ENCODE measurements around the gene GPR68. TPM values are rescaled to one million over a fixed set of nuclear protein-coding genes. Genes with fewer than 3 reads are reported as not detected.

GPR68 gene
- total and polyA plus RNA-seq, 3 experiments from 2014 or later = 14.2 to 22.7 (median 15.4) TPM

GRCh38 chr14:91288876-91289275 lies 44.4 kb upstream of the GPR68 start:
- Histone ChIP-seq H3K9me3 (ENCODE audit: low read length) (no peaks in the 10 kb centered on the region), H3K27ac (ENCODE audit: low read depth, low read length) (no peak overlapping the region), H3K36me3 (ENCODE audit: insufficient read depth, low read length) (peaks cover 90% of the 10 kb centered on the region), H3K4me1 (ENCODE audit: insufficient read depth, low read length) (no peaks in the 10 kb centered on the region), H3K27me3 (ENCODE audit: insufficient read depth, low read length, poor library complexity, severe bottlenecking) (no peaks in the 10 kb centered on the region), H3K4me3 (ENCODE audit: low read length) (no peak overlapping the region)
- Mint-ChIP-seq H3K27ac (peak overlapping the region in 2 of 8 donors; percentile 33 to 81), H3K27me3 (peaks cover 0 to 4% of the 10 kb centered on the region in 2 donors), H3K36me3 (peaks cover 23 to 97% (median 27%) of the 10 kb centered on the region in 3 donors), H3K9me3 (no peaks in the 10 kb centered on the region), H3K4me3 (peak overlapping the region in 2 of 7 donors; percentile 31 to 73), H3K4me1 (peaks cover 11 to 16% (median 12%) of the 10 kb centered on the region in 3 donors)
- ChIA-PET CTCF (interaction anchor here (0.9 to 10.1 kb wide), 7 partner anchors 9 to 165 kb away, joined by 3 to 199 read pairs (median 5); no protein-coding TSS in a partner anchor), POLR2A (interaction anchor here (0.6 to 1.6 kb wide), 2 partner anchors 102 to 111 kb away, joined by 3 to 5 read pairs; no protein-coding TSS in a partner anchor)
- no peak for DNase-seq

GRCh38 chr14:91286530-91286937 lies 42.0 kb upstream of the GPR68 start:
- Histone ChIP-seq H3K36me3 (ENCODE audit: insufficient read depth, low read length) (peaks cover 89% of the 10 kb centered on the region), H3K4me1 (ENCODE audit: insufficient read depth, low read length) (no peaks in the 10 kb centered on the region), H3K4me3 (ENCODE audit: low read length) (no peak overlapping the region), H3K27ac (ENCODE audit: low read depth, low read length) (no peak overlapping the region), H3K27me3 (ENCODE audit: insufficient read depth, low read length, poor library complexity, severe bottlenecking) (no peaks in the 10 kb centered on the region), H3K9me3 (ENCODE audit: low read length) (no peaks in the 10 kb centered on the region)
- H3K27me3 Mint-ChIP-seq = peaks cover 0 to 2% of the 10 kb centered on the region in 2 donors
- H3K4me3 Mint-ChIP-seq = no peak overlapping the region
- peak; percentile 62 to 82 (median 69) for DNase-seq
- CTCF ChIA-PET = interaction anchor here (0.7 to 10.1 kb wide), 19 partner anchors 8 to 384 kb away, joined by 3 to 199 read pairs (median 4); partner anchors contain the start of genes GPR68 and RPS6KA5
- H3K9me3 Mint-ChIP-seq = no peaks in the 10 kb centered on the region
- H3K4me1 Mint-ChIP-seq = peaks cover 8 to 12% (median 11%) of the 10 kb centered on the region in 3 donors
- H3K36me3 Mint-ChIP-seq = peaks cover 26 to 97% (median 29%) of the 10 kb centered on the region in 3 donors
- peak overlapping the region; percentile 3 to 73 (median 54) for H3K27ac Mint-ChIP-seq
- POLR2A ChIA-PET = interaction anchor here (1.5 kb wide), 1 partner anchor 109 kb away, joined by 16 read pairs; no protein-coding TSS in a partner anchor

GRCh38 chr14:91284791-91285548 lies 40.5 kb upstream of the GPR68 start:
- Mint-ChIP-seq H3K9me3 (no peaks in the 10 kb centered on the region), H3K4me1 (peaks cover 8 to 12% (median 11%) of the 10 kb centered on the region in 3 donors), H3K27ac (peak overlapping the region in 5 of 8 donors; percentile 35 to 75 (median 61)), H3K36me3 (peaks cover 26 to 96% (median 30%) of the 10 kb centered on the region in 3 donors), H3K4me3 (no peak overlapping the region), H3K27me3 (peaks cover 0 to 2% of the 10 kb centered on the region in 2 donors)
- Histone ChIP-seq H3K36me3 (ENCODE audit: insufficient read depth, low read length) (peaks cover 89% of the 10 kb centered on the region), H3K27me3 (ENCODE audit: insufficient read depth, low read length, poor library complexity, severe bottlenecking) (no peaks in the 10 kb centered on the region), H3K9me3 (ENCODE audit: low read length) (no peaks in the 10 kb centered on the region), H3K4me1 (ENCODE audit: insufficient read depth, low read length) (no peaks in the 10 kb centered on the region), H3K27ac (ENCODE audit: low read depth, low read length) (no peak overlapping the region), H3K4me3 (ENCODE audit: low read length) (no peak overlapping the region)
- CTCF ChIA-PET = interaction anchor here (0.7 to 10.1 kb wide), 10 partner anchors 6 to 146 kb away, joined by 3 to 199 read pairs (median 7); partner anchors contain the start of gene GPR68
- POLR2A ChIA-PET = interaction anchor here (1.1 to 1.2 kb wide), 2 partner anchors 39 to 41 kb away, joined by 3 to 4 read pairs; partner anchors contain the start of gene GPR68
- DNase-seq = no peak

DNA sequence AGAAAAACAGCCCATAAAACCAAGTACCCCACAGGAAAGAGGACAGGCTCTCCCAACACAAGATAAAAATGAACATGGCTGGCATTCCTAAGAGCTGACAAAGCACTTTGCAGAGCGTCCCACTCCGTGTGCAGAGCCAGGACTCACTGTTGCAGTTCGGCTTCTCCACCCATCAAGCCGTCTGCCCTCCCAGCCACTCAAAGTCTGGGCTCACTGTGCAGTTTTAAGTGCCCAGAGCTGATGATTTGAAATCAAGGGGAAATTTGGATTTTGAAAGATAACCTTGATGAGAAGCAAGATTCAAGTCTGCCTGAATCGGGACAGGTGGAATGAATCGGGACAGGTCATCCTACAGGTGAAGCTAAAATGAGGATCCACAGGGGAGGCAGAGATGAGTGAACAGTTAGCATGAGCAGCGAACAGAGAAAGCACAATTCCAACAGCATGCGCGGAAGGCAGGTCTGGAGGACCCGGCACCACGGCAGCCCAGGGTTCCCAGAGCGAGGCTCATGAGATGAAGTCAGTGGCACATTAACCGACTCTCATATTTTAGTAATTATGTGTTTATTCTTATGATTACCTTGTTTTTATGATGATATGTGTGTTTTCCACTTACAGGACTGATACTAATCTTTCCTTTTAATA lies 39.8 kb upstream of the GPR68 start:
- DNase-seq = no peak
- Mint-ChIP-seq H3K9me3 (no peaks in the 10 kb centered on the region), H3K4me3 (no peak overlapping the region), H3K27ac (peak overlapping the region in 4 of 8 donors; percentile 4 to 61 (median 29)), H3K36me3 (peaks cover 26 to 96% (median 28%) of the 10 kb centered on the region in 3 donors), H3K4me1 (peaks cover 8 to 12% (median 11%) of the 10 kb centered on the region in 3 donors), H3K27me3 (peaks cover 0 to 2% of the 10 kb centered on the region in 2 donors)
- Histone ChIP-seq H3K36me3 (ENCODE audit: insufficient read depth, low read length) (peaks cover 90% of the 10 kb centered on the region), H3K4me1 (ENCODE audit: insufficient read depth, low read length) (no peaks in the 10 kb centered on the region), H3K9me3 (ENCODE audit: low read length) (no peaks in the 10 kb centered on the region), H3K27me3 (ENCODE audit: insufficient read depth, low read length, poor library complexity, severe bottlenecking) (no peaks in the 10 kb centered on the region), H3K27ac (ENCODE audit: low read depth, low read length) (no peak overlapping the region), H3K4me3 (ENCODE audit: low read length) (no peak overlapping the region)
- CTCF ChIA-PET = interaction anchor here (1.8 to 10.1 kb wide), 2 partner anchors 90 to 108 kb away, joined by 4 to 199 read pairs; no protein-coding TSS in a partner anchor
- POLR2A ChIA-PET = no interaction called here

- peaks cover 26 to 95% (median 28%) of the 10 kb centered on the region in 3 donors for H3K36me3 Mint-ChIP-seq
- H3K4me3 ChIP-seq (ENCODE audit: low read length) = no peak overlapping the region
- no peaks in the 10 kb centered on the region for H3K9me3 ChIP-seq (ENCODE audit: low read length)
- ChIA-PET POLR2A (no interaction called here), CTCF (interaction anchor here (10.1 kb wide), 1 partner anchor 108 kb away, joined by 199 read pairs; no protein-coding TSS in a partner anchor)
- no peaks in the 10 kb centered on the region for H3K9me3 Mint-ChIP-seq
- DNase-seq = no peak
- H3K27ac Mint-ChIP-seq = peak overlapping the region in 4 of 8 donors; percentile 42 to 88 (median 63)
- no peaks in the 10 kb centered on the region for H3K27me3 ChIP-seq (ENCODE audit: insufficient read depth, low read length, poor library complexity, severe bottlenecking)
- peaks cover 8 to 12% (median 11%) of the 10 kb centered on the region in 3 donors for H3K4me1 Mint-ChIP-seq
- H3K27me3 Mint-ChIP-seq = peaks cover 0 to 2% of the 10 kb centered on the region in 2 donors
- peaks cover 93% of the 10 kb centered on the region for H3K36me3 ChIP-seq (ENCODE audit: insufficient read depth, low read length)
- H3K4me1 ChIP-seq (ENCODE audit: insufficient read depth, low read length) = no peaks in the 10 kb centered on the region
- no peak overlapping the region for H3K4me3 Mint-ChIP-seq
- no peak overlapping the region for H3K27ac ChIP-seq (ENCODE audit: low read depth, low read length)
These were observed 39.2 kb upstream of the GPR68 start for GRCh38 chr14:91283666-91284065.

GRCh38 chr14:91282954-91283645 lies 38.6 kb upstream of the GPR68 start:
- Mint-ChIP-seq H3K9me3 (no peaks in the 10 kb centered on the region), H3K4me3 (no peak overlapping the region)
- CTCF ChIA-PET = interaction anchor here (1.0 to 10.1 kb wide), 2 partner anchors 107 to 381 kb away, joined by 3 to 199 read pairs; no protein-coding TSS in a partner anchor

DNA sequence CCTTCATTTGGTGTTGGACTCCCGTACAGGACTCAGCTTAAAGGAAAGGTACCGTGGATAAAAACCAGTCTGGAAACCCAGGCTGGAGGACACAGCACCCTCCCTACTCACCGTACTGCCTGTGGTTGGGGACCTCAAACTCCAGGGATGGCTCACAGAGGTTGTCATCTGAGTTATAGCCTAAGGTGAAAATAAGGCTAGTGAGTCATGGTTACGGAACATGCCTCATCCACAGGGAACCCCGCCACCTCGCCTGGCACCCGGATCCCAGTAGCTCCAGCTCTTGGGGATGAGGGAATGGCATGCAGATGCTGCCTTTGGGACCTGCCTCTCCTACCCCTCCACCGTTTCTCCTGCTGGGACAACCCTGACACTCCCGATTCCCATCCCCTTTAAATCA lies 36.8 kb upstream of the GPR68 start:
- H3K9me3 ChIP-seq (ENCODE audit: low read length) = no peaks in the 10 kb centered on the region
- H3K27me3 Mint-ChIP-seq = peaks cover 0 to 2% of the 10 kb centered on the region in 2 donors
- H3K27ac Mint-ChIP-seq = peak overlapping the region in 4 of 8 donors; percentile 6 to 76 (median 66)
- peaks cover 99% of the 10 kb centered on the region for H3K36me3 ChIP-seq (ENCODE audit: insufficient read depth, low read length)
- POLR2A ChIA-PET = interaction anchor here (1.0 kb wide), 1 partner anchor 17 kb away, joined by 6 read pairs; no protein-coding TSS in a partner anchor
- H3K27me3 ChIP-seq (ENCODE audit: insufficient read depth, low read length, poor library complexity, severe bottlenecking) = no peaks in the 10 kb centered on the region
- H3K4me1 Mint-ChIP-seq = peaks cover 2 to 9% (median 5%) of the 10 kb centered on the region in 3 donors
- H3K4me1 ChIP-seq (ENCODE audit: insufficient read depth, low read length) = no peaks in the 10 kb centered on the region
- CTCF ChIA-PET = interaction anchor here (0.6 to 6.6 kb wide), 3 partner anchors 104 to 146 kb away, joined by 3 to 43 read pairs (median 3); no protein-coding TSS in a partner anchor
- no peak overlapping the region for H3K4me3 Mint-ChIP-seq
- no peak overlapping the region for H3K27ac ChIP-seq (ENCODE audit: low read depth, low read length)
- no peak for DNase-seq
- H3K36me3 Mint-ChIP-seq = peaks cover 20 to 97% (median 25%) of the 10 kb centered on the region in 3 donors
- no peak overlapping the region for H3K4me3 ChIP-seq (ENCODE audit: low read length)
- H3K9me3 Mint-ChIP-seq = no peaks in the 10 kb centered on the region

More at GRCh38 chr14:91282954-91283645, 38.6 kb upstream of the GPR68 start:
- Mint-ChIP-seq H3K4me1 (peaks cover 8 to 12% (median 11%) of the 10 kb centered on the region in 3 donors), H3K27ac (peak overlapping the region in 4 of 8 donors; percentile 79 to 88 (median 84)), H3K36me3 (peaks cover 23 to 96% (median 24%) of the 10 kb centered on the region in 3 donors), H3K27me3 (peaks cover 0 to 2% of the 10 kb centered on the region in 2 donors)
- POLR2A ChIA-PET = no interaction called here
- Histone ChIP-seq H3K9me3 (ENCODE audit: low read length) (no peaks in the 10 kb centered on the region), H3K36me3 (ENCODE audit: insufficient read depth, low read length) (peaks cover 97% of the 10 kb centered on the region), H3K27me3 (ENCODE audit: insufficient read depth, low read length, poor library complexity, severe bottlenecking) (no peaks in the 10 kb centered on the region), H3K4me3 (ENCODE audit: low read length) (no peak overlapping the region), H3K4me1 (ENCODE audit: insufficient read depth, low read length) (no peaks in the 10 kb centered on the region), H3K27ac (ENCODE audit: low read depth, low read length) (no peak overlapping the region)
- DNase-seq = no peak

Measured in CD8-positive, alpha-beta memory T cell (primary cell).